ENCODE measurements around the gene KAZN.

GRCh38 chr1:15026117-15026489, 427.6 kb downstream of the KAZN start:
- no peak for TF ChIP-seq CTCF (IDR thresholded peaks at IDR 0.05; ENCODE audit: low read length)
- no peak for TF ChIP-seq EZH2 (IDR thresholded peaks at IDR 0.05; ENCODE audit: borderline replicate concordance, low read length)
